Fibroblast of skin of abdomen (primary cell): Measurements from ENCODE around the gene ATP8A1.

ENCODE experiments used
- DNase-seq: peaks from one replicate; pipeline ENCODE4 v3.0.0-alpha.2; 2013

ATP8A1 gene

GRCh38 chr4:42566835-42567234 is 90.1 kb downstream of the ATP8A1 start:
- DNase-seq = no peak

GRCh38 chr4:42562016-42562415 is 94.9 kb downstream of the ATP8A1 start:
- DNase-seq = no peak

GRCh38 chr4:42561031-42561430 is 95.9 kb downstream of the ATP8A1 start:
- DNase-seq = no peak

GRCh38 chr4:42560467-42560861 is 96.4 kb downstream of the ATP8A1 start:
- DNase-seq = no peak

GRCh38 chr4:42558156-42558555 is 98.7 kb downstream of the ATP8A1 start:
- no peak for DNase-seq

GRCh38 chr4:42555828-42556227 is 101.1 kb downstream of the ATP8A1 start:
- DNase-seq = peak; percentile 8

- DNase-seq = no peak
These were observed 102.8 kb downstream of the ATP8A1 start for GRCh38 chr4:42554072-42554471.

- DNase-seq = no peak
These were observed 107.0 kb downstream of the ATP8A1 start for GRCh38 chr4:42549896-42550295.

GRCh38 chr4:42547805-42548204 is 109.1 kb downstream of the ATP8A1 start:
- DNase-seq = no peak

GRCh38 chr4:42543762-42544161 is 113.1 kb downstream of the ATP8A1 start:
- peak; percentile 68 for DNase-seq

- no peak for DNase-seq
These were observed 113.8 kb downstream of the ATP8A1 start for GRCh38 chr4:42543126-42543525.

- DNase-seq = no peak
These were observed 115.3 kb downstream of the ATP8A1 start for GRCh38 chr4:42541647-42542046.

- DNase-seq = no peak
These were observed 123.9 kb downstream of the ATP8A1 start for GRCh38 chr4:42533042-42533441.

GRCh38 chr4:42531341-42532030 is 125.4 kb downstream of the ATP8A1 start:
- no peak for DNase-seq

GRCh38 chr4:42523066-42523718 is 133.7 kb downstream of the ATP8A1 start:
- DNase-seq = no peak

- DNase-seq = peak; percentile 40
These were observed 137.0 kb downstream of the ATP8A1 start for GRCh38 chr4:42519803-42520417.

- DNase-seq = peak; percentile 43
These were observed 141.6 kb downstream of the ATP8A1 start for GRCh38 chr4:42515156-42515884.

GRCh38 chr4:42513748-42514492 is 143.0 kb downstream of the ATP8A1 start:
- no peak for DNase-seq

- no peak for DNase-seq
These were observed 144.7 kb downstream of the ATP8A1 start for GRCh38 chr4:42512226-42512625.

GRCh38 chr4:42510225-42510624 is 146.7 kb downstream of the ATP8A1 start:
- DNase-seq = no peak

- DNase-seq = no peak
These were observed 155.1 kb downstream of the ATP8A1 start for GRCh38 chr4:42501624-42502401.

- no peak for DNase-seq
These were observed 158.9 kb downstream of the ATP8A1 start for GRCh38 chr4:42498040-42498439.
